H9 (cell line): ENCODE data around the gene RAD9B. TPM values are rescaled to one million over a fixed set of nuclear protein-coding genes. Genes with fewer than 3 reads are reported as not detected.

ENCODE experiments used
- DNase-seq: peaks from one replicate; pipeline ENCODE4 v3.0.0-alpha.2; 2017
- H2AFZ ChIP-seq: one replicate; pipeline ENCODE4 v1.6.1; 2013; ENCODE audit warnings: mild to moderate bottlenecking, low read length, control low read depth, moderate library complexity
- H2AK5ac ChIP-seq: 2 replicates; pipeline ENCODE4 v1.6.1; 2013; ENCODE audit warnings: low read length, control low read depth, mixed read lengths; ENCODE audit not compliant: insufficient read length
- H2BK120ac ChIP-seq: one replicate; pipeline ENCODE4 v1.6.1; 2013; ENCODE audit warnings: low read depth, mild to moderate bottlenecking, low read length, control low read depth, inconsistent platforms; ENCODE audit not compliant: poor library complexity, severe bottlenecking
- H2BK12ac ChIP-seq: 2 replicates; pipeline ENCODE4 v1.6.1; 2013; ENCODE audit warnings: low read length, control low read depth, mixed read lengths, low read depth; ENCODE audit not compliant: insufficient read length
- H2BK15ac ChIP-seq: 2 replicates; pipeline ENCODE4 v1.6.1; 2013; ENCODE audit warnings: low read depth, low read length, control low read depth
- H2BK20ac ChIP-seq: one replicate; pipeline ENCODE4 v1.6.1; 2013; ENCODE audit warnings: low read depth, mild to moderate bottlenecking, low read length, control low read depth, inconsistent platforms; ENCODE audit not compliant: poor library complexity, severe bottlenecking
- H2BK5ac ChIP-seq: 2 replicates; pipeline ENCODE4 v1.6.1; 2013; ENCODE audit warnings: low read length, control low read depth, mixed read lengths; ENCODE audit not compliant: insufficient read length
- H3K14ac ChIP-seq: 2 replicates; pipeline ENCODE4 v1.6.1; 2013; ENCODE audit warnings: low read length, control low read depth; ENCODE audit not compliant: insufficient read depth
- H3K18ac ChIP-seq: 2 replicates; pipeline ENCODE4 v1.6.1; 2013; ENCODE audit warnings: low read depth, mild to moderate bottlenecking, mixed read lengths, low read length, control low read depth; ENCODE audit not compliant: insufficient read length
- H3K23ac ChIP-seq: 2 replicates; pipeline ENCODE4 v1.6.1; 2013; ENCODE audit warnings: low read length, control low read depth, mixed read lengths, low read depth; ENCODE audit not compliant: insufficient read length
- H3K23me2 ChIP-seq: 2 replicates; pipeline ENCODE4 v1.6.1; 2013; ENCODE audit warnings: low read depth, mild to moderate bottlenecking, mixed read lengths, low read length, control low read depth; ENCODE audit not compliant: insufficient read length, poor library complexity, severe bottlenecking
- H3K27ac ChIP-seq: 2 replicates; pipeline ENCODE4 v1.5.1; 2013; ENCODE audit warnings: low read length, control low read depth, mixed read lengths, low read depth; ENCODE audit not compliant: insufficient read length
- H3K27me3 ChIP-seq: 2 replicates; pipeline ENCODE4 v1.6.1; 2013; ENCODE audit warnings: low read length, control low read depth, inconsistent platforms; ENCODE audit not compliant: insufficient read depth
- H3K4ac ChIP-seq: 2 replicates; pipeline ENCODE4 v1.6.1; 2013; ENCODE audit warnings: low read depth, mild to moderate bottlenecking, control low read depth, inconsistent platforms, low read length, moderate library complexity
- H3K4me1 ChIP-seq: 2 replicates; pipeline ENCODE4 v1.6.1; 2013; ENCODE audit warnings: low read length, control low read depth, inconsistent platforms; ENCODE audit not compliant: insufficient read depth
- H3K4me2 ChIP-seq: 2 replicates; pipeline ENCODE4 v1.6.1; 2013; ENCODE audit warnings: low read length, control low read depth, mixed read lengths; ENCODE audit not compliant: insufficient read length, insufficient read depth
- H3K56ac ChIP-seq: 2 replicates; pipeline ENCODE4 v1.6.1; 2013; ENCODE audit warnings: low read depth, mild to moderate bottlenecking, mixed read lengths, low read length, control low read depth; ENCODE audit not compliant: insufficient read length
- H3K79me1 ChIP-seq: 2 replicates; pipeline ENCODE4 v1.6.1; 2013; ENCODE audit warnings: low read depth, mild to moderate bottlenecking, moderate library complexity, low read length, control low read depth, inconsistent platforms; ENCODE audit not compliant: insufficient read depth, poor library complexity, severe bottlenecking
- H3K79me2 ChIP-seq: 2 replicates; pipeline ENCODE4 v1.6.1; 2013; ENCODE audit warnings: low read length, control low read depth, inconsistent platforms; ENCODE audit not compliant: insufficient read depth
- H3K9ac ChIP-seq: 2 replicates; pipeline ENCODE4 v1.6.1; 2013; ENCODE audit warnings: low read length, control low read depth, mixed read lengths; ENCODE audit not compliant: insufficient read length; ENCODE audit errors: extremely low read depth
- H3K9me3 ChIP-seq: one replicate; pipeline ENCODE4 v1.6.1; 2013; ENCODE audit warnings: low read depth, low read length, inconsistent platforms; ENCODE audit not compliant: control insufficient read depth
- H3T11ph ChIP-seq: one replicate; pipeline ENCODE4 v1.6.1; 2013; ENCODE audit warnings: mild to moderate bottlenecking, low read length, control low read depth, inconsistent platforms
- H4K20me1 ChIP-seq: one replicate; pipeline ENCODE4 v1.6.1; 2013; ENCODE audit not compliant: control insufficient read depth, insufficient read length, insufficient read depth
- H4K5ac ChIP-seq: 2 replicates; pipeline ENCODE4 v1.6.1; 2013; ENCODE audit warnings: low read depth, mild to moderate bottlenecking, mixed read lengths, low read length, control low read depth; ENCODE audit not compliant: insufficient read length
- H4K8ac ChIP-seq: replicated peaks from 2 replicates; pipeline ENCODE4 v1.6.1; 2013; ENCODE audit warnings: low read length, control low read depth, mixed read lengths, low read depth; ENCODE audit not compliant: insufficient read length
- H4K91ac ChIP-seq: 2 replicates; pipeline ENCODE4 v1.6.1; 2013; ENCODE audit warnings: low read depth, mild to moderate bottlenecking, moderate library complexity, mixed read lengths, low read length, control low read depth; ENCODE audit not compliant: insufficient read length
- H3K27ac Mint-ChIP-seq, 3 experiments: 2 replicates in 2 of 3; 3 replicates in 1 of 3; pipeline ENCODE4 v1.8.0; 2020 to 2021; ENCODE audit warnings: mixed read lengths in 3 of 3, mild to moderate bottlenecking in 1 of 3, moderate library complexity in 1 of 3
- H3K27me3 Mint-ChIP-seq: 2 replicates; pipeline ENCODE4 v1.8.0; 2021; ENCODE audit warnings: low read depth, mild to moderate bottlenecking, moderate library complexity, mixed read lengths
- H3K36me3 Mint-ChIP-seq, 3 experiments: 2 replicates in 2 of 3; 3 replicates in 1 of 3; pipeline ENCODE4 v1.8.0; 2020 to 2021; ENCODE audit warnings: low read depth in 3 of 3, mixed read lengths in 3 of 3; ENCODE audit not compliant: insufficient read depth in 1 of 3
- H3K4me1 Mint-ChIP-seq, 2 experiments: 2 replicates each; pipeline ENCODE4 v1.8.0; 2020; ENCODE audit warnings: mixed read lengths in 2 of 2
- H3K4me3 Mint-ChIP-seq, 2 experiments: 2 replicates in 1 of 2; 3 replicates in 1 of 2; pipeline ENCODE4 v1.8.0; 2020 to 2021; ENCODE audit warnings: mild to moderate bottlenecking in 2 of 2, mixed read lengths in 2 of 2, moderate library complexity in 1 of 2
- H3K9me3 Mint-ChIP-seq, 2 experiments: 2 replicates in 1 of 2; 3 replicates in 1 of 2; pipeline ENCODE4 v1.8.0; 2020; ENCODE audit warnings: mild to moderate bottlenecking in 2 of 2, mixed read lengths in 2 of 2, moderate library complexity in 1 of 2
- WGBS: extraction: QIAGEN DNeasy Blood & Tissue Kit; methylation state at CpG from one replicate; pipeline ENCODE4 v1.1.7; 2013; ENCODE audit warnings: missing lambda C conversion rate, low lambda C conversion rate, mixed read lengths; ENCODE audit not compliant: insufficient read length; ENCODE audit errors: extremely low coverage; 5-methylcytosine and 5-hydroxymethylcytosine counted together
- total RNA-seq: library from RNA; stranded (reverse); gene quantifications from 2 replicates; pipeline ENCODE4 v1.2.1, GENCODE V29; 2021
- TF ChIP-seq, protein P1 (sequence below): fragments of 200-600 bp; sonication (generic); conservative IDR thresholded peaks from 3 replicates; pipeline ENCODE4 v1.8.0; 2021; ENCODE audit warnings: antibody characterized with exemption, mild to moderate bottlenecking

RAD9B gene
- total RNA-seq, 1 experiment from 2014 or later: not detected

DNA sequence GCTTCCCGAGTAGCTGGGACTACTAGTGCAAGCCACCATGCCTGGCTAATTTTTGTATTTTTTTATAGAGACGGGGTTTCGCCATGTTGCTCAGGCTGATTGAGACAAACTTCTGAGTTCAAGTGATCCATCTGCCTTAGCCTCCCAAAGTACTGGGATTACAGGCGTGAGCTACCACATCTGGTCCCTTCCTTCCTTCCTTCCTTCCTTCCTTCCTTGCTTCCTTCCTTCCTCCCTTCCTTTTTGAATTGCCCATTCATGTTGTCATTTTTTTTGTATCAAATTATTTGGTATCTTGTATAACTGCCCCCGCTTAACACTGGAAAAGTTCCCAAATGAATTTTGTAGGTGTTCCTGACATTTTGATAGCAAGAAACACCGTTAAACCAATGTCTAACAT, 11.7 kb downstream of the RAD9B start:
- H3K56ac ChIP-seq: no peak overlapping the region
- no peak overlapping the region for H4K5ac ChIP-seq
- no peak overlapping the region for H2BK5ac ChIP-seq
- no peak overlapping the region for H2BK120ac ChIP-seq
- Mint-ChIP-seq H3K4me1 (no peaks in the 10 kb centered on the region), H3K27me3 (peaks cover 3% of the 10 kb centered on the region), H3K27ac (no peak overlapping the region), H3K4me3 (no peak overlapping the region), H3K36me3 (no peaks in the 10 kb centered on the region), H3K9me3 (no peaks in the 10 kb centered on the region)
- H3K27me3 ChIP-seq: no peaks in the 10 kb centered on the region
- H3K18ac ChIP-seq: no peak overlapping the region
- TF ChIP-seq, protein P1, sequence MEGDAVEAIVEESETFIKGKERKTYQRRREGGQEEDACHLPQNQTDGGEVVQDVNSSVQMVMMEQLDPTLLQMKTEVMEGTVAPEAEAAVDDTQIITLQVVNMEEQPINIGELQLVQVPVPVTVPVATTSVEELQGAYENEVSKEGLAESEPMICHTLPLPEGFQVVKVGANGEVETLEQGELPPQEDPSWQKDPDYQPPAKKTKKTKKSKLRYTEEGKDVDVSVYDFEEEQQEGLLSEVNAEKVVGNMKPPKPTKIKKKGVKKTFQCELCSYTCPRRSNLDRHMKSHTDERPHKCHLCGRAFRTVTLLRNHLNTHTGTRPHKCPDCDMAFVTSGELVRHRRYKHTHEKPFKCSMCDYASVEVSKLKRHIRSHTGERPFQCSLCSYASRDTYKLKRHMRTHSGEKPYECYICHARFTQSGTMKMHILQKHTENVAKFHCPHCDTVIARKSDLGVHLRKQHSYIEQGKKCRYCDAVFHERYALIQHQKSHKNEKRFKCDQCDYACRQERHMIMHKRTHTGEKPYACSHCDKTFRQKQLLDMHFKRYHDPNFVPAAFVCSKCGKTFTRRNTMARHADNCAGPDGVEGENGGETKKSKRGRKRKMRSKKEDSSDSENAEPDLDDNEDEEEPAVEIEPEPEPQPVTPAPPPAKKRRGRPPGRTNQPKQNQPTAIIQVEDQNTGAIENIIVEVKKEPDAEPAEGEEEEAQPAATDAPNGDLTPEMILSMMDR: no peak
- DNase-seq: no peak
- no peak overlapping the region for H3K23ac ChIP-seq
- no peaks in the 10 kb centered on the region for H3K79me2 ChIP-seq
- no CpG with 5 or more reads among the region's 6 CpGs for WGBS
- H3K4me1 ChIP-seq: no peaks in the 10 kb centered on the region
- H2BK20ac ChIP-seq: no peak overlapping the region
- no peak overlapping the region for H3K9ac ChIP-seq
- H3K14ac ChIP-seq: no peak overlapping the region
- H2AK5ac ChIP-seq: no peak overlapping the region
- H4K8ac ChIP-seq: no peak overlapping the region
- H3K4me2 ChIP-seq: no peak overlapping the region
- no peak overlapping the region for H2BK12ac ChIP-seq
- H3T11ph ChIP-seq: no peak overlapping the region
- H2AFZ ChIP-seq: no peak overlapping the region
- H3K23me2 ChIP-seq: no peaks in the 10 kb centered on the region
- no peak overlapping the region for H3K4ac ChIP-seq
- H3K27ac ChIP-seq: no peak overlapping the region
- no peaks in the 10 kb centered on the region for H3K79me1 ChIP-seq
- H4K20me1 ChIP-seq: no peaks in the 10 kb centered on the region
- no peaks in the 10 kb centered on the region for H3K9me3 ChIP-seq
- H2BK15ac ChIP-seq: no peak overlapping the region
- H4K91ac ChIP-seq: no peak overlapping the region
